HEK293 (cell line): ENCODE results near the gene MAP3K7.

Source experiments
- CTCF ChIA-PET: fragments of 350-600 bp; formaldehyde crosslinking; extraction: SDS; loops from one replicate; lab custom pipeline; 2021; ENCODE audit warnings: antibody characterized with exemption; lab: Yijun Ruan, JAX
- POLR2A ChIA-PET: fragments of 300-600 bp; formaldehyde crosslinking; extraction: SDS; loops from one replicate; lab custom pipeline; 2020; ENCODE audit warnings: antibody characterized with exemption, inconsistent platforms; lab: Yijun Ruan, JAX
- H3K27ac ChIP-seq: fragments of 200-500 bp; sonication (Bioruptor generic); 2 replicates; pipeline ENCODE4 v1.5.1; 2014; ENCODE audit warnings: low read depth, low read length, control low read depth, inconsistent platforms; ENCODE audit errors: extremely low read depth
- H3K36me3 ChIP-seq, 2 experiments: fragments of 200-500 bp in 1 of 2; sonication (Bioruptor generic) in 1 of 2; 1 replicate in 1 of 2; 2 replicates in 1 of 2; pipeline ENCODE4 v1.5.1; 2014 to 2017; ENCODE audit warnings: inconsistent platforms in 2 of 2, low read length in 2 of 2; ENCODE audit not compliant: control insufficient read depth in 2 of 2, insufficient read depth in 1 of 2
- H3K4me1 ChIP-seq: fragments of 200-500 bp; sonication (Bioruptor generic); 2 replicates; pipeline ENCODE4 v1.5.1; 2014; ENCODE audit warnings: mild to moderate bottlenecking, low read length, inconsistent platforms; ENCODE audit not compliant: control insufficient read depth, insufficient read depth
- H3K4me3 ChIP-seq: 2 replicates; pipeline ENCODE4 v1.5.1; 2011; ENCODE audit warnings: low read depth, mild to moderate bottlenecking, control low read depth, low read length, moderate library complexity
- H3K9me3 ChIP-seq: fragments of 200-500 bp; sonication (Bioruptor generic); 2 replicates; pipeline ENCODE4 v1.5.1; 2014; ENCODE audit warnings: low read depth, low read length, inconsistent platforms; ENCODE audit not compliant: control insufficient read depth, insufficient read depth
- HOXC10 ChIP-seq: sonication (generic); formaldehyde crosslinking; IDR thresholded peaks from 2 replicates; pipeline ENCODE4 v1.8.1; 2023; ENCODE audit warnings: mild to moderate bottlenecking, missing genetic modification reagents
- IKZF3 ChIP-seq: fragments of 450-650 bp; IDR thresholded peaks from 2 replicates; pipeline ENCODE4 v1.5.0; 2018; ENCODE audit warnings: missing biosample characterization, mild to moderate bottlenecking, missing genetic modification characterization, moderate library complexity
- PRDM1 ChIP-seq: fragments of 450-650 bp; formaldehyde crosslinking; IDR thresholded peaks from 2 replicates; pipeline ENCODE4; 2016; ENCODE audit warnings: missing biosample characterization, missing genetic modification characterization
- REPIN1 ChIP-seq: fragments of 450-650 bp; formaldehyde crosslinking; IDR thresholded peaks from 2 replicates; pipeline ENCODE4 v1.5.1; 2017; ENCODE audit warnings: missing biosample characterization, missing genetic modification characterization, low read depth
- SALL2 ChIP-seq: fragments of 450-650 bp; formaldehyde crosslinking; IDR thresholded peaks from 2 replicates; pipeline ENCODE4 v1.5.0; 2017; ENCODE audit warnings: missing biosample characterization, mild to moderate bottlenecking, missing genetic modification characterization, borderline replicate concordance
- SETDB1 ChIP-seq: IDR thresholded peaks from one replicate; pipeline ENCODE4 v1.6.1; 2017; ENCODE audit warnings: mild to moderate bottlenecking, low read length, moderate library complexity, mixed read lengths; ENCODE audit not compliant: insufficient read length
- TCF7L2 ChIP-seq: IDR thresholded peaks from 2 replicates; pipeline ENCODE4 v1.6.1; 2011; ENCODE audit warnings: low read depth, mild to moderate bottlenecking, inconsistent platforms, low read length, moderate library complexity, borderline replicate concordance
- WT1 ChIP-seq: fragments of 450-650 bp; formaldehyde crosslinking; IDR thresholded peaks from 2 replicates; pipeline ENCODE4 v1.5.1; 2016; ENCODE audit warnings: missing biosample characterization, missing genetic modification characterization
- ZBTB10 ChIP-seq: fragments of 450-650 bp; formaldehyde crosslinking; IDR thresholded peaks from 2 replicates; pipeline ENCODE4 v1.5.1; 2016; ENCODE audit warnings: missing biosample characterization, missing genetic modification characterization
- ZBTB7A ChIP-seq: fragments of 450-650 bp; formaldehyde crosslinking; IDR thresholded peaks from 2 replicates; pipeline ENCODE4 v1.5.1; 2016; ENCODE audit warnings: low read depth, missing biosample characterization, missing genetic modification characterization
- ZNF132 ChIP-seq: fragments of 450-650 bp; formaldehyde crosslinking; IDR thresholded peaks from 2 replicates; pipeline ENCODE4 v1.5.1; 2017; ENCODE audit warnings: missing biosample characterization, missing genetic modification characterization, borderline replicate concordance
- ZNF138 ChIP-seq: fragments of 450-650 bp; formaldehyde crosslinking; IDR thresholded peaks from 2 replicates; pipeline ENCODE4 v1.5.1; 2016; ENCODE audit warnings: missing biosample characterization, missing genetic modification characterization, borderline replicate concordance
- ZNF140 ChIP-seq: fragments of 450-650 bp; formaldehyde crosslinking; IDR thresholded peaks from 2 replicates; pipeline ENCODE4 v1.5.1; 2016; ENCODE audit warnings: missing biosample characterization, missing genetic modification characterization
- ZNF16 ChIP-seq: fragments of 450-650 bp; formaldehyde crosslinking; IDR thresholded peaks from 2 replicates; pipeline ENCODE4 v1.5.1; 2016; ENCODE audit warnings: low read depth, missing biosample characterization, missing genetic modification characterization
- ZNF223 ChIP-seq: fragments of 450-650 bp; formaldehyde crosslinking; IDR thresholded peaks from 2 replicates; pipeline ENCODE4 v1.5.1; 2016; ENCODE audit warnings: missing biosample characterization, missing genetic modification characterization
- ZNF239 ChIP-seq: fragments of 450-650 bp; formaldehyde crosslinking; IDR thresholded peaks from 2 replicates; pipeline ENCODE4 v1.5.1; 2016; ENCODE audit warnings: missing biosample characterization, missing genetic modification characterization
- ZNF24 ChIP-seq: fragments of 450-650 bp; formaldehyde crosslinking; IDR thresholded peaks from 2 replicates; pipeline ENCODE4 v1.5.1; 2016; ENCODE audit warnings: missing biosample characterization, missing genetic modification characterization
- ZNF274 ChIP-seq, 2 experiments: fragments of 200-500 bp in 1 of 2; fragments of 450-650 bp in 1 of 2; sonication (Bioruptor generic) in 1 of 2; formaldehyde crosslinking in 1 of 2; IDR thresholded peaks; 2 replicates each; pipeline versions ENCODE4 v1.5.1 to v1.6.1; 2014 to 2016; ENCODE audit warnings: borderline replicate concordance in 1 of 2, inconsistent platforms in 1 of 2, low read length in 1 of 2, missing biosample characterization in 1 of 2, missing genetic modification characterization in 1 of 2
- ZNF324 ChIP-seq: fragments of 450-650 bp; formaldehyde crosslinking; IDR thresholded peaks from 2 replicates; pipeline ENCODE4 v1.5.1; 2016; ENCODE audit warnings: missing biosample characterization, missing genetic modification characterization
- ZNF362 ChIP-seq: fragments of 450-650 bp; formaldehyde crosslinking; IDR thresholded peaks from 2 replicates; pipeline ENCODE4 v1.5.1; 2016; ENCODE audit warnings: missing biosample characterization, missing genetic modification characterization
- ZNF404 ChIP-seq: fragments of 450-650 bp; formaldehyde crosslinking; IDR thresholded peaks from 2 replicates; pipeline ENCODE4 v1.5.1; 2017; ENCODE audit warnings: missing biosample characterization, missing genetic modification characterization
- ZNF561 ChIP-seq: fragments of 450-650 bp; IDR thresholded peaks from 2 replicates; pipeline ENCODE4 v1.5.1; 2018; ENCODE audit warnings: missing biosample characterization, missing genetic modification characterization, borderline replicate concordance
- ZNF585B ChIP-seq: fragments of 450-650 bp; formaldehyde crosslinking; IDR thresholded peaks from 2 replicates; pipeline ENCODE4 v1.5.1; 2016; ENCODE audit warnings: missing biosample characterization, missing genetic modification characterization
- ZNF629 ChIP-seq: fragments of 450-650 bp; formaldehyde crosslinking; IDR thresholded peaks from 2 replicates; pipeline ENCODE4 v1.5.1; 2017; ENCODE audit warnings: missing biosample characterization, missing genetic modification characterization
- ZNF785 ChIP-seq: fragments of 450-650 bp; formaldehyde crosslinking; IDR thresholded peaks from 2 replicates; pipeline ENCODE4 v1.5.1; 2016; ENCODE audit warnings: missing biosample characterization, missing genetic modification characterization
- ZSCAN16 ChIP-seq: fragments of 450-650 bp; formaldehyde crosslinking; IDR thresholded peaks from 2 replicates; pipeline ENCODE4 v1.5.1; 2016; ENCODE audit warnings: missing biosample characterization, missing genetic modification characterization
- TF ChIP-seq, protein P1 (sequence below): IDR thresholded peaks from 2 replicates; pipeline ENCODE4 v1.6.1; 2011; ENCODE audit warnings: mild to moderate bottlenecking, low read depth, low read length, borderline replicate concordance

MAP3K7 gene

DNA sequence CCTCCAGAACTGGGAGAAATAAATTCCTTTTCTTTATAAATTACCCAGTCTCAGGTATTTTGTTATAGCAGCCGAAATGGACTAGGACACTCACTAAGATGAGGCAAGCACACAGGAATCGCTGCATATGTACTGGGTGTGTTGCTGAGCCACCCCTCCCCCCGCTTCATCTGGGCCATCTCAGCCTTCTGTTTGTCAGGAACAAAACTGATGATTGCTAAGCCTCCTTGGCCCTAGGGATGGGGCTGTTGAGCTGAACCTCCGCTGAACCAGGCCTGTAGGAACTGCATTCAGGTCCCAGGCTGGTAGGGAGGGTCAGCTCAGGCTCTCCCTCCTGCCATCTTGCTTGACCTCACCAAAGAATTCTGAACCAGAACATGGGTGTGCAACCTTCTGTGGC is 108.6 kb downstream of the MAP3K7 start:
- Histone ChIP-seq H3K27ac (no peak overlapping the region), H3K4me3 (no peak overlapping the region), H3K4me1 (no peaks in the 10 kb centered on the region), H3K9me3 (no peaks in the 10 kb centered on the region), H3K36me3 (no peaks in the 10 kb centered on the region)
- TF ChIP-seq ZNF362 (tag by site-specific recombination) (no peak), SALL2 (no peak), SETDB1 (no peak), ZNF138 (tag by site-specific recombination) (no peak), WT1 (tag by site-specific recombination) (no peak), ZNF629 (tag by site-specific recombination) (no peak), ZNF785 (tag by site-specific recombination) (no peak), ZNF561 (tag by site-specific recombination) (no peak), HOXC10 (CRISPR knock-in tag) (no peak), PRDM1 (tag by site-specific recombination) (no peak)
- POLR2A ChIA-PET = interaction anchor here (1.1 kb wide), 1 partner anchor 182 kb away, joined by 3 read pairs; no protein-coding TSS in a partner anchor
- CTCF ChIA-PET = interaction anchor here (0.6 to 9.2 kb wide), 33 partner anchors 11 to 649 kb away, joined by 3 to 185 read pairs (median 5); partner anchors contain the start of gene CASP8AP2

- Histone ChIP-seq H3K27ac (no peak overlapping the region), H3K4me1 (no peaks in the 10 kb centered on the region), H3K4me3 (no peak overlapping the region), H3K9me3 (no peaks in the 10 kb centered on the region), H3K36me3 (no peaks in the 10 kb centered on the region)
- POLR2A ChIA-PET = no interaction called here
- CTCF ChIA-PET = interaction anchor here (0.6 to 9.2 kb wide), 31 partner anchors 11 to 1105 kb away, joined by 3 to 185 read pairs (median 4); partner anchors contain the start of gene CASP8AP2
- TF ChIP-seq ZNF274 (IDR thresholded peaks at IDR 0.05; ENCODE audit: low read length) (no peak), ZNF274 (tag by site-specific recombination; IDR thresholded peaks at IDR 0.05; ENCODE audit: borderline replicate concordance) (no peak), ZNF140 (tag by site-specific recombination) (no peak), ZNF239 (no peak), IKZF3 (tag by site-specific recombination) (no peak), TCF7L2 (no peak), ZNF132 (tag by site-specific recombination) (no peak), ZNF561 (tag by site-specific recombination) (no peak), ZNF362 (tag by site-specific recombination) (no peak), ZNF404 (tag by site-specific recombination) (no peak), ZNF16 (tag by site-specific recombination) (no peak), ZBTB7A (no peak)
These were observed 109.5 kb downstream of the MAP3K7 start for GRCh38 chr6:90477366-90477765.

- CTCF ChIA-PET = interaction anchor here (0.8 to 9.2 kb wide), 3 partner anchors 12 to 534 kb away, joined by 3 to 185 read pairs (median 4); no protein-coding TSS in a partner anchor
- no peak overlapping the region for H3K4me3 ChIP-seq
- no peaks in the 10 kb centered on the region for H3K4me1 ChIP-seq
- no peaks in the 10 kb centered on the region for H3K36me3 ChIP-seq
- no peak overlapping the region for H3K27ac ChIP-seq
- POLR2A ChIA-PET = no interaction called here
- H3K9me3 ChIP-seq = no peaks in the 10 kb centered on the region
- TF ChIP-seq ZNF585B (tag by site-specific recombination) (no peak), ZNF24 (tag by site-specific recombination) (no peak), ZNF223 (tag by site-specific recombination) (no peak), ZSCAN16 (no peak), ZNF324 (tag by site-specific recombination) (no peak), REPIN1 (tag by site-specific recombination) (no peak), ZNF561 (tag by site-specific recombination) (no peak), ZBTB10 (tag by site-specific recombination) (no peak)
- TF ChIP-seq, protein P1, sequence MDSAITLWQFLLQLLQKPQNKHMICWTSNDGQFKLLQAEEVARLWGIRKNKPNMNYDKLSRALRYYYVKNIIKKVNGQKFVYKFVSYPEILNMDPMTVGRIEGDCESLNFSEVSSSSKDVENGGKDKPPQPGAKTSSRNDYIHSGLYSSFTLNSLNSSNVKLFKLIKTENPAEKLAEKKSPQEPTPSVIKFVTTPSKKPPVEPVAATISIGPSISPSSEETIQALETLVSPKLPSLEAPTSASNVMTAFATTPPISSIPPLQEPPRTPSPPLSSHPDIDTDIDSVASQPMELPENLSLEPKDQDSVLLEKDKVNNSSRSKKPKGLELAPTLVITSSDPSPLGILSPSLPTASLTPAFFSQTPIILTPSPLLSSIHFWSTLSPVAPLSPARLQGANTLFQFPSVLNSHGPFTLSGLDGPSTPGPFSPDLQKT = no peak
These were observed 114.2 kb downstream of the MAP3K7 start for GRCh38 chr6:90472716-90473115.
